ENCODE data around the gene TM2D3.
A peak's percentile ranks its signal among the peaks of the same experiment; 100 is the strongest.

TM2D3 gene, protein sequence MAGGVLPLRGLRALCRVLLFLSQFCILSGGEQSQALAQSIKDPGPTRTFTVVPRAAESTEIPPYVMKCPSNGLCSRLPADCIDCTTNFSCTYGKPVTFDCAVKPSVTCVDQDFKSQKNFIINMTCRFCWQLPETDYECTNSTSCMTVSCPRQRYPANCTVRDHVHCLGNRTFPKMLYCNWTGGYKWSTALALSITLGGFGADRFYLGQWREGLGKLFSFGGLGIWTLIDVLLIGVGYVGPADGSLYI

DNA sequence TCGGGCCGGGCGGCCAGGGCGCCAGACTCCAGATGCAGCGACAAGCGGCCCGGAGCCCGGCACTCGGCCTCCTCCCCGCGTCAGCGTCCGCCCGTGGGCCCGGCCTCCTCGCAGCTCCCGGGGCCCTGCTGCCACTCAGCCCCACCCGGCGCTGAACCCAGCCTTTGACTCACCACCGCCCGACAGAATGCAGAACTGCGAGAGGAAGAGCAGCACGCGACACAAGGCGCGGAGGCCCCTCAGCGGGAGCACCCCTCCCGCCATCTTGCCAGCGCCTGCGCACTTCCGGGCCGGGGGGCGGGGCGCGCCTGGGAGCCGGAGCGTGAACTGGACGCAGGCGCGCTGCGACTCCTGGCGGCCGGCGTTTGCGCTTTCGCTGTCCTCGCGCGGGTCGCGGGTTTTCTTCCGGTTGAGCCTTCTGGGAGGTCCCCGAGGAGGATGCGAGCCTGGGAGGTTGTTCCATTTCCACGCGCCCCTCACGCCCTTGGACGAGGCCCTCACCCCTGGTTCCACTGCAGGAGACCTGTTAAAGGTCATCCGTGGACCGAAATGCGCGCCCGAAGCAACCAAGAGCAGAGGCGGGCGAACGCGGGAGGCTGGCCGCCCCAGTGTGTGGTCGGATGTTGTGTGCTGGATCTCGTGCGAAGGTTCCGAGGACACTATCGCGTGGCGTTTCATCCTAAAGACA lies at the start of gene TM2D3:
TSS of gene TM2D3 (minus strand) at position 284 of the 688 bp plus-strand sequence. CDS start at position 264, 20 bp downstream.
- TF ChIP-seq, protein P1, sequence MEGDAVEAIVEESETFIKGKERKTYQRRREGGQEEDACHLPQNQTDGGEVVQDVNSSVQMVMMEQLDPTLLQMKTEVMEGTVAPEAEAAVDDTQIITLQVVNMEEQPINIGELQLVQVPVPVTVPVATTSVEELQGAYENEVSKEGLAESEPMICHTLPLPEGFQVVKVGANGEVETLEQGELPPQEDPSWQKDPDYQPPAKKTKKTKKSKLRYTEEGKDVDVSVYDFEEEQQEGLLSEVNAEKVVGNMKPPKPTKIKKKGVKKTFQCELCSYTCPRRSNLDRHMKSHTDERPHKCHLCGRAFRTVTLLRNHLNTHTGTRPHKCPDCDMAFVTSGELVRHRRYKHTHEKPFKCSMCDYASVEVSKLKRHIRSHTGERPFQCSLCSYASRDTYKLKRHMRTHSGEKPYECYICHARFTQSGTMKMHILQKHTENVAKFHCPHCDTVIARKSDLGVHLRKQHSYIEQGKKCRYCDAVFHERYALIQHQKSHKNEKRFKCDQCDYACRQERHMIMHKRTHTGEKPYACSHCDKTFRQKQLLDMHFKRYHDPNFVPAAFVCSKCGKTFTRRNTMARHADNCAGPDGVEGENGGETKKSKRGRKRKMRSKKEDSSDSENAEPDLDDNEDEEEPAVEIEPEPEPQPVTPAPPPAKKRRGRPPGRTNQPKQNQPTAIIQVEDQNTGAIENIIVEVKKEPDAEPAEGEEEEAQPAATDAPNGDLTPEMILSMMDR (IDR thresholded peaks at IDR 0.05; ENCODE audit: borderline replicate concordance, insufficient read depth, low read depth, low read length): peak; percentile 69
- H3K4me3 ChIP-seq (ENCODE audit: low read depth, low read length): peak within 1 kb of the TSS; percentile 73

GRCh38 chr15:101698314-101698713 lies 46.1 kb upstream of the TM2D3 start:
- no peak overlapping the region for H3K4me3 ChIP-seq (ENCODE audit: low read depth, low read length)
- TF ChIP-seq, protein P1 (IDR thresholded peaks at IDR 0.05; ENCODE audit: borderline replicate concordance, insufficient read depth, low read depth, low read length): no peak

DNA sequence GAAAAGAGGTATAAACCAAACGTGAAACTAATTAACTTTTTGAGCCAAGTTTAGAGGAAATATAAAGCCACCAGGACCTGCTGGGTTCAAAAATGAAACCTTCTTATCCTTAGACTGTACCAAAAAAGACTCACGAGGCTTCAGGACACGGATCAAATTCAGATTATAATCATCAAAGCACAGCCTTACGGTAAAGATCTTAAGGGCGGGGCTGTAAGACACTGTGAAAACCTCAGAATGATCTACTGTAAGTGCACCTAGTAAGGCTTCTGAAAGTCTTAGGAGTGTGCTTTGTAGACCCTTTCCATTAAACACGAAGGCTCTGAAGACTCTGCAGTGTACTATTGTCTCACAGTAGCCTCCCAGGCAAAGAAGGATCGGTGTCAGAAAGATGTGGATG lies 45.3 kb upstream of the TM2D3 start:
- no peak overlapping the region for H3K4me3 ChIP-seq (ENCODE audit: low read depth, low read length)
- TF ChIP-seq, protein P1 (IDR thresholded peaks at IDR 0.05; ENCODE audit: borderline replicate concordance, insufficient read depth, low read depth, low read length): no peak

DNA sequence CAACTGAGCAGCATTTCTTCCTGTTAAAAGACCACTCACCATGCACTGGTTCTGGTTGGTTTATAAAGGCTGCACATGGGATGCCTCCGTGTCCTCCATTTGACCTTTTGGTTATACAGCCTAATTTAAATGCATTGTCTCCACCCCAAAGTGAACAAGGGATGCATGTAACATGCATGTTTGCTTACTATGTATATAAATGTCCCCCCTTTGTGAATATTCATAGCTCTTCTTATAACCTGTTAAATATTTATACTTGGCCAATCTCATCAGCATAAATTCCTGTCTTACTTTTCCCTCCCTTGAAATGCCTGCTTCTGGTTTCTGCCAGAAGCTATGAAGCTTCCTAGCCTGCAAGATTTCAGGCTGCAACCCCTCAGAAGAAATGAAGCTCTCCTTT lies 44.6 kb upstream of the TM2D3 start:
- no peak overlapping the region for H3K4me3 ChIP-seq (ENCODE audit: low read depth, low read length)
- TF ChIP-seq, protein P1 (IDR thresholded peaks at IDR 0.05; ENCODE audit: borderline replicate concordance, insufficient read depth, low read depth, low read length): no peak

- no peak overlapping the region for H3K4me3 ChIP-seq (ENCODE audit: low read depth, low read length)
Measured at GRCh38 chr15:101694261-101694660, 42.1 kb upstream of the TM2D3 start.

DNA sequence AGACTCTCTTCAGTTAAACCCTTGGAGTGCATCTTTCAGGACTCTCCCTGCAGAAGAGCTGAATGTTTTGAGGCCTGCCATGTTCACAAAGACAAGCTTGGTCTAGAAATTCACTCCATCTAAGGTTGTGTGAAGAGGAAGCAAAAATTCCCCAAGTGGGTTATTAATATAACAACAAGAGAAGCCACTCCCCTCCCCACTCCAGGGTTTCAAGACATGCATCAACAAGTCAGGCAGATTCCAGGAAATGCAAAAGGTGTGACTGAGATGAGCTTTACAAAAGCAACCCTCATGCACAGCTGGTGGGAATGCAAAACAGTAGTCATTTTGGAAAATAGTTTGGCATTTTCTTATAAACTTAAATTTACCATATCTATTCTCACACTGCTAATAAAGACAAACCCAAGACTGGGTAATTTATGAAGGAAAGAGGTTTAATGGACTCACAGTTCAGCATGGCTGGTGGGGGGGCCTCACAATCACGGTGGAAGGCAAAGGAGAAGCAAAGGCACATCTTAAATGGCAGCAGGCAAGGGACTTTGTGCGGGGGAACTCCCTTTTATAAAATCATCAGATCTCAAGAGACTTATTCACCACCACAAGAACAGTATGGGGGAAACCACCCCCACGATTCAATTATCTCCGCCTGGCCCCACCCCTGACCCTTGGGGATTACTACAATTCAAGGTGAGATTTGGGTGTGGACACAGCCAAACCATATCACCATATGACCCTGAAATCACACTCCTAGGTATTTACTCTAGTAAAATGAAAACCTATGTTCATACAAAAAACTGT lies 40.8 kb upstream of the TM2D3 start:
- no peak overlapping the region for H3K4me3 ChIP-seq (ENCODE audit: low read depth, low read length)
- TF ChIP-seq, protein P1 (IDR thresholded peaks at IDR 0.05; ENCODE audit: borderline replicate concordance, insufficient read depth, low read depth, low read length): no peak

More at GRCh38 chr15:101694261-101694660, 42.1 kb upstream of the TM2D3 start:
- TF ChIP-seq, protein P1 (IDR thresholded peaks at IDR 0.05; ENCODE audit: borderline replicate concordance, insufficient read depth, low read depth, low read length): no peak
